GM18873 (cell line): ENCODE measurements around the gene KRT13.

Experiments used
- ATAC-seq: cut with Tn5 transposase; IDR thresholded peaks from one replicate; pipeline ENCODE4 v1.9.1; 2021; ENCODE audit warnings: mild to moderate bottlenecking, moderate library complexity, moderate number of reproducible peaks; ENCODE audit not compliant: unreplicated experiment, low FRiP score

KRT13 gene

DNA sequence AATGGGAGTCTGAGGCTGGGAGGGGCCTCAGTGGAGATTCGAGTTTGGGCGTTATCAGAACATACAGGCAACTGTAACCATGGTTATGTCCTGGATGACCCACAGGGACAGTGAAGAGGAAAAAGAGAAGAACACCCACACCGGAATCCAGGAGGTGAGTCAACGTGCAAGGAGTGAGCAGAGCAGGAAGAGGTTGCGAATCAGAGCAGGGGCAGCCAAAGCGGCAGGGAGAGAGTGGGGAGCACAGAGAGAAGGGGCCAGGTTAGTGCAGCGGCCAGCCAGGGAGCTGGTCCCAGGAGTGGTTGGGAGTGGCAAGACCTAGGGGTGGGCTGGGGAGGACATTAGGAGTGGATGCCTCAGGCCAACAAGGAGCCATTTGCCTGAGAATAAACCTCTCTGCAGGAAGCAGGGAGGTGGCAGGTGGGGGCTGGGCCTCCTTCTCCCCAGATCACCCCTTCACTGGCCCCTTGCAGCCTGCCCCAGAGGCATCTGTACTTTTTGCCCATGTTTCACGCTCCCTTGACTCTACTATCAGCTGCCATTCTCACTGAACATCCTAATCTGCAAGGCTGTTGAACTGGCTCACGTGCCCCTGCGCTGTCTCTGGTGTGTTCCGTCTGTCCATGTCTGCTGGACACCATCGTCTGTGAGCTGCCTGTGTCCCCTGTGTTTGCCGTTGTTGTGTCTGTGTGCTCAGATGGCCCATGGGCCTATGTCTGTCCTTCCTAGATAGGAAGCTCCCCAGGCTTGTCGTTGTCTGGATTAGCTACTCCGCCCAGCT lies 5.1 kb downstream of the KRT13 start:
- no peak for ATAC-seq

DNA sequence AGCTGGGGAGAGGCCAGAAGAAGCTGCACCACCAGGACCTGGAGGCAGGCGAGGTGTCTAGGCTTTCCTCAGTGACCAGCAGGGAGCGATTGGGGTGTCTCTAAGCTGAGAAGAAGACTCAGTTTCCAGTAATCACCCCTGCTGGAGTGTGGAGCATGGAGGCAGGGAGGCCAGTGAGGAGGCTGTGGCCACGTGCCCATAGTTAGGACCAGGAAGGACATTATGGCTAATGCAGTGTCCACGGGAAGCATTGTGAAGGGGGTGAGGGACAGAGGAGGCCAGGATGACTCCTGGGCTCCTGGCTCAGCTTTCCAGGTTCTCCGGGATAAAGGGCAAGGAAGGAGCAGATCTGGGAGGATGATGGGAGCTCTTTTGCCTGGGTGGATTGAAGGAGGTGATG lies 5.7 kb downstream of the KRT13 start:
- no peak for ATAC-seq

DNA sequence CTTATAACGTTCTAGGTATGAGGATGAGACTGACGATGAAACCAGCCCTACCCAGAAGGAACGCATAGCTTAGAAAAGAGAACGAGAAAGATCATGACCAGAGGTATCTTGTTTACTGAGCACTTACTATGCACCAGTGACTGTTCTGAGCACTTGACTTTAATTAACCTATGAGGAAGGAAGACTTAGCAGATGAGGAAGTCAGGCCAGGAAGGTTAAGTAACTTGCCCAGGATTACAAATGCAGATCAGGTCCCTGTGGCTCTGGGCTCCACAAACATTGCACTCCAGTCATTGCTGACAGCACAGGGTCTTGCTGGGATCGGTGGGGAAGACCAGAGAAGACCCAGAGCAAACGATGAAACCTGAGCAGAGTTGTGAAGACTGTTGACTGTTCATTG lies 7.1 kb downstream of the KRT13 start:
- no peak for ATAC-seq

DNA sequence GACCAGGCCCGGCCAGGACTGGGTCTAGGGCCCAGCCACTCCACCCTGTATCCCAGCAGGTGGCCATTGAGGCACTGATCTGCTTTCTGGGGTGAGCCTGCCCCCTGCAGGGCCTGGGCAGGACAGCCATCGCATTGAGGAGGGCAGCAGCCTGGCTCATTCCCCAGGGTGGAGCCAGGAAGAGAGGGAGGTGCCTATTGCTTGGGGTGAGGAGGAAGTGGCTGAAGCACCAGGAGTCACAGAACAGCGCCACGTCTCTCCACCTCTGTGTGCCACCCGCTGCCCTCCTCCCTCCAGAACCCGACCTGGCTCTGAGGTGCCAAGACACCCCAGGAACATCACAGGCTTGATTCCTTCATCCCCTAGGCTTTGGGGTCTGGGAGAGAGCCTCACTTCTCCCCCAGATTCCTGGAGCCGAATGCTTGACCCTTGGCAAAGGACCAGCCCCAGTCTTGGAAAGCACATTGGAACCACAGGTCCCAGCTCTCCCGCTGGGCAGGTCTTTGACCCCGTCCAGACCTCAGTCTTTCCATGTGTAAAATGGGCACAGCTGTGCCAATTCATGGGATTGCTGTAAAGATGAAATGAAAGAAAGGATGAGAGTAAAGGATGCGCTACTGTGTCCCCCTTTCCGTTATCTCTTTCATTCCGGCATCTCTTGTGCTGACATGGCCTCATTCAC lies 8.5 kb downstream of the KRT13 start:
- ATAC-seq: no peak

DNA sequence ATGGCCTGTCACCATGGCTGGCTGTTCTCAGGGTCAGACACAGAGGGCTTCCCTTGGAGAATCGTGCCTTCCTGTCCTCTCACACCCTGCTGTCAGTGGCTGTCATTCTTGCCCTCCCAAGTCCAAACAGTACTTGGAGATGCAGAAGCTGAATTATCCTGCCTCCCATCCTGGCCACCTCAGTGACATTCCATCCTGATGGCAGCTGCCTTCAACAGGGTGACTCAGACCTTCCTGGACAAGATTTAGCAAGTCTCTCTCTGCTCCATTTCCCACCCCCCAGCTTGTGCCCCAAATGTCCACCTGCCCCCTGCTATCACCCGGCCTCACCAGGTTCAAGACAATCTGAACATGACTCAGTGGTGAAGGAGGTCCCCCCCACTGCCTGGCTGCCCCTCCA lies 10.9 kb downstream of the KRT13 start:
- ATAC-seq: no peak

DNA sequence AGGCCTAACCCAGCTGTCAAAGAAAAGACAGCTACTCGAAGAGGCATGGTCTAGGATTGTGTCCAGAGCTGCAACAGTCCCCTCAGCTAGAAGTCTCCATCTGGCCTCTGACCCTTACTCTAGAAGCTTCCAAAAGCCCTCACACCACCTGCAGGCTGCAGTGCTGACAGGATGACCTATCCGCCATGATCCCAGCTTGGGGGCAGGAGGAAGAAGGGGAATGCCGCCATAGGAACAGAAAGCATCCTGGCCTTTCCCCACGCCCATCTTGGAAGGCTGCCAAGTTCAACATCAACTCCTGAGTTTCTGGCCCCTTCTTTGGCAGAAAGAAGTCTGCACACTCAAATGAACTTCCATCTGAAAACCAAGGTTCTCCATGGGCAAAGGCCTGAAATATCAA lies 12.6 kb downstream of the KRT13 start:
- ATAC-seq: no peak

DNA sequence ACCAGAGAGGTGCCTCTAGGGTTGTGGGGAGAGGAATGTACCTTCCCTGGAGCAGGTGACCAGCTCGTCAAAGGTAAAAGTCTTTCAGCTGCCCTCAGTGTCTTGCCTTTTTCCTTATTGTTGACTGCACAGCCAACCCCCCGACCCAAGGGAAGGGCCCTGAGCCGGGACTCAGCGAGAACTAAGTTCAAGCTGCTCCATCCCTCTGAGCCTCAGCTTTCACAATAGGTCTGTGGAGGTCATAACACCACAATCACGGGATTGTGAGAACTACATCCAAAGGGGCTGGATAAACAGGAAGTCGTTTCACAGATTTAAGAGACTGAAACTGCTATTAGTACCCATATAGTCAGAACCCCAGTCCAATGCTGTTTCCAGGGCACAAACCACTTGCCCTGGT lies 13.1 kb downstream of the KRT13 start:
- ATAC-seq: no peak

DNA sequence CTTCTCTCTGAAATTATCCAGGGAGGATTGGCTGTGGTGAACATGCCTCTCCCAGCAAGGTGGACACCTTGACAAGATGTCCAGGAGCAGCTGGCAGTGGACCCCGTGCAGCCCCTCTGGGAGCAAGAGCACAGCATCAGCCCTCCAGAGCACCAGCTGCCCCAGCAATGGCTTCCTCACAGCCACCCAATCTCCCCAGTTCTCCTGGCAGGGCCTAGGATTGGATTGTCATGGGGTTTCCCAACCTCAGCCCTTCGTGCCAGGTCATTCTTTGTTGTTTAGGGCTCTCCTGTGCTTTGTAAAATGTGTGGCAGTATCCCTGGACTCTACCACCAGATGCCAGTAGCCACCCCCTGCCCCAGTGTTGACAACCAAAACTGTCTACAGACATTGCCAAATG lies 13.9 kb downstream of the KRT13 start:
- ATAC-seq: no peak

DNA sequence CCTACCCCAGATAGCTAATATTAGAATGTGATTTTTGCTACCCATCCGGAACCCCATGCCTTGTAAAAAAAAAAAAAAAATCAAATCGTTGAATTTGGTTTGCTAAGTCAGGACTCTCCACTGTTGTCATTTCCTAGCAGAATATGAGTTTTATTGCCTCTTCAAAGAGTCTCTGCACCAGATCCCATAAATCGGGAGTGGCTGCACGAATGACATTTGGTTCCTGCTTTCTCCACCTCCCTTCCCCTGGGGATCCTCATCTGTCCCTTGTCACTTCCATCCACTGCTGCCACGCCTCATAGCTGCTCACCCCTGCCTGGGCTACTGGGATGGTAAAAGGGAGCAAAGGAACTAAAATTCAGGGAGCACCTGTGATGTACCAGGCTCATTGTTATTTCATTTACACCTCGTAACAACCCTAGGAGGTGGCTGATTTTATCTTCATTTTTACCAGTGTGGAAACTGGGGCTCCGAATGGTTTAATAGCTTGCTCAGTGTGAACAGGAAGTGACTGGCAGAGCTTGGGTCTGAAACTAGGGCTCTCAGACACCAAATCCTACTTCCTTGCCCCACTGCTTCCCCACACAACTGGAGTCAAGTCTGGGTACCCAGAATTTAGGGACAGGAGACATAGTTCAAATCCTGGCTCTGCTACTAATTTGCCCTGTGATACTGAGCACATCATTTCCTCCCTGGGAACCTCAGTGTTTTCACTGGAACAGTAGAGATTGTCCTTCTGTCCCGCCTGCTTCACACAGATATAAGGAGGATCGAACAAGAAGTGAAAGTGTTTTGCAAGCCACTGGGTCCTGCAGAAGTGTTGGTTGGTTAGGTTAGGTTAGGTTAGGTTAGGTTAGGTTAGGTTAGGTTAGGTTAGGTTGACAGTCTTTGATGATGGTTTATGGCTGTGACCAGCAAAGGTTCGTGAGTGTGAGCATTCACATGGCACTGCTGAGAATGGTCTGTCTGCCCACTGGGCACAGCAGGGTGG lies 15.1 kb downstream of the KRT13 start:
- no peak for ATAC-seq

DNA sequence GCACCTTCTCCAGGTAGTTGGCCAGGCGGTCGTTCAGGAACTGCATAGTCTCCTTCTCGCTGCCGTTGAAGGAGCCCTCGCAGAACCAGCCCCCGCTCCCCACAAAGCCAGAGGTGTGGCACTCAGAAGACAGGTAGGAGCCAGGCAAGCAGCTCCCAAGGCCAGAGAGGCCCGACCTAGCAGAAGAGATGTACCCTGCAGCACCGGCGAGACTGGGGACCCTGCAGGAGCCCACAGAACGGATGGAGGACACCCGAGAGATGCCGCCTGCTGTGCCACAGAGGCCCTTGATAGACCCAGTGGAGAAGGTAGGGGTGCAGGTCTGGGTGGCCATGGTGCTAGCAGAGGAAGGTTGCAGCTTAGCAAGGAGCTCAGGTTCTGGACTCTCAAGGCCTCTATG lies 15.9 kb downstream of the KRT13 start, which contains the start of gene KRT36:
Gene KRT36, minus strand, starts transcription at position 380 of the 400 bp plus-strand sequence. Its CDS starts 46 bp downstream, at position 334.
- ATAC-seq: no peak

DNA sequence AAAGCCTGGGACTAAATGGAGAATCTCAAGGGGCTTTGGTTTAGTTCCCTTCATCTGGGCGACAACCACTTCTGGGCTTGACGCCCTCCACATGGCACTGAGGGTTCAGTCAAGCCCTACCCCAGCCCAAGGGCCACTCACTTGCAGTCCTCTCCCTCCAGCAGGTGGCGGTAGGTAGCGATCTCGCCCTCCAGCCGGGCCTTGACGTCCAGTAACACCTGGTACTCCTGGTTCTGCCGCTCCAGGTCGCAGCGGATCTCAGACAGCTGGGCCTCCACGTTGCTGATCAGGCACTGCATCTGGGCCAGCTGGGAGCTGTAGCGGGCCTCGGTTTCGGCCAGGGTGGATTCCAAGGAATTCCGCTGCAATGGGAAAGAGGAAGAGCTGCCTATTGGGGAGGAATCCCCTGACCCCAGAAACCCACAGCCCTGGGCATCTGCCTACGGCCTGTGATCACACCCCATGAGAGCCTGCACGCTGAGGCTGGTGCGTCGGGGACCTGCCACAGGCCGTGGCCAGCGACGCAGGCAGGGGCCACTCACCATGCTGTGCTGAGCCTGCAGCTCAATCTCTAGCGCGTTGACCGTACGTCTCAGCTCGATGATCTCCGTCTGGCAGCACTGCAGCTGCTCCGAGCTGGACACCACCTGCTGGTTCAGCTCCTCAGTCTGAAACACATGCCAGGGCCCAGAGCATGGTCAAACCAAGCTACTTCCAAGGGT lies 18.4 kb downstream of the KRT13 start:
- no peak for ATAC-seq

DNA sequence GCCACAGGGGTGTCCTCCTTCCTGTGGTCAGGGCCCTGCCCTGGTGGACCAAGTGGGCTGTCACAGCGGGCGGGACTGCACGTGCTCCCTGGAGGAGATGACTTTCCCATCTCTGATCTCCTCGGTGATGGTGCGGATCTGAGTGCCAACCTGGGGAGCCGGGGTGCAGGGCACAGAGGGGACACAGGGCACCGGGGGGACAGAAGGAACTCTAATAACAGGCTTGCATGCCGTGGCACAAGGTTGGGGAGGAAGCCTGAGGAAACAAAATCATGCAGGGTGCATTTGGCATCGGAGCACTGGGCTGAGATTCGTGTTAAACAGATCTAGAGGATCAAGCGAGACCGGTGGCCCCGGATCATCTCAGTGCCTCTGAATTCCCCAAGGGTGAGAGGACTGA lies 19.1 kb downstream of the KRT13 start:
- ATAC-seq: no peak

DNA sequence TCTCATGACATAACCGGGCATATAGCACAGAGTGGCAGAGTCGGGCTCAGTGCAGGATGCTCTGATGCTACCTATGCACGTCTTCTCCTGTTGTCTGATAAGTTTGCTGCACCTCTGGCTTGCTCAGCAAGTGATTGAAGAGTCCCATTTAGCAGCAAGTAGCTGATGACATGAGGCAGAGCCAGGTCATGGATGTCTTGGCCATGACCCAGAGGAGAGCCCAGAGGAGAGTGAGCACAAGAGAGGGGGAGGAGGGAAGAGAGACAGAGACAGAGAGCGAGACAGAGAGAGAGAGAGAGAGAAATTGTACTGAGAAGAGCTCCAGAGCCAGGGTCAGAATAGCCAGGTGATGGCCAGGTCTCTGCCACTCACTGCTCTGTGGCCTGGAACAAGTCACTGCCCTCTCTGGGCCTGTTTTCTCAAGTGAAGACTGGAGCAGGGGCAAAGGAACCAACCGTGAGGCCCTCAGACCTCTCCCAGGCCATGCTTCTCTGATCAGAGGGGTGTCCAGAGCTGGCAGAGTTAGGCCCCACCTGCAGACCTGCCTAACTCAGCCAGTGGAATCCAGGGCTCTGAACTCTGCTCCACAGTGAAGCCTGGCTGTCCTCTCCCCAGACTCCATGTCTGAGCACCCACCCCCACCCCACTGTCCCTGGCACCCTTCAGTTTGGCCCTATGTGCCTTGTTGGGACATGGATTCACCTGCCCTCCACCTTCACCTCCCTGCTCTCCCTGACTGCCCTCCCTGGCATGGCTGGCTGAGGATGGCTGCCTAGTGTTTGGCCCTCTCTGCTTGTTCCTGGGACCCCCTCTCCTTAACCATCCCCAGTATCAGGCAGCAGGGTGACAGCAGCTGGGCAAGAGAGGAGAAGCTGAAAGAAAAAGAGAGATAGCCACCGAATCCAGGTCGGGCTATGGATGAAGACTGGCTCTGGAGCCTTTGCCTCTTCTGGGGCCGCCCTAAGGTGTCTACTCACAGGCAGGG lies 20.2 kb downstream of the KRT13 start:
- no peak for ATAC-seq

DNA sequence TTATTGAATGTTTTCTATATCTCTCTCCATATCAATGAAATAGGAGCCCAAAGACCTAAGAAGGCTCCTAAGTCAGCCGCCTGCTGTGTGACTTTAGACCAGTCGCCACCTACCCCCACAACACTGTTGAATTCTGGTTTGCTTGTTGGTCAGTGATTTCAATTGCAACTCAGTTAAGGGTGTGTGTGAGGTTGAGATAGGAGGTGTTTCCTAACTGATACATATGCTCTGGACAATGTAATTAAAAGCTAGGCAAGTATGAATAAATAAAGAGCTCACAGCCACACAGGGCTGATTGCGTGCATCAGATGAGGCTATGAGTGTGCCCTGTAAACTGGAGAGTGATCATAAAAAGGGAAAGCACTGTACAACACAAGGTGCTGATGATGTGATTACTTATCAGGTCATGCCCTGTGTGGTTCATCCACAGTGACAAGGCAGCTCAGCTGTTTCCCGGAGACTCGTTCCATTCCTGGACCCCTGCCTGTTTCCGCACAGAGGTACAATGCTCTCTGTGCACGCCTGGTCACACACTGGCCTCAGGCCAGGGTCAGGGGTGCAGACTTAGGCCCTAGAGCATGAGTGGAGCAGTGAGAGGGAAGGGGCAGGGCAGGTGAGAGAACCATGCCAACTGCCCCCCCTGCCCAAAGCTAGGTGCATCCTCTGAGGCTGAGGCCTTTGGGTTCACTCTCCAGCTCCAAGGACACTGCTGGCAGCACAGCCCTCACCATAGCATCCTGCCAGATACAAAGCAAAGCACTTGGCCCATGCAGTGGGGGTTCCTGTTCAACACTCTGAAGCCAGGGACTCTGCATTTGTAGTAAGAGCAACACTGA lies 21.2 kb downstream of the KRT13 start:
- ATAC-seq: no peak

DNA sequence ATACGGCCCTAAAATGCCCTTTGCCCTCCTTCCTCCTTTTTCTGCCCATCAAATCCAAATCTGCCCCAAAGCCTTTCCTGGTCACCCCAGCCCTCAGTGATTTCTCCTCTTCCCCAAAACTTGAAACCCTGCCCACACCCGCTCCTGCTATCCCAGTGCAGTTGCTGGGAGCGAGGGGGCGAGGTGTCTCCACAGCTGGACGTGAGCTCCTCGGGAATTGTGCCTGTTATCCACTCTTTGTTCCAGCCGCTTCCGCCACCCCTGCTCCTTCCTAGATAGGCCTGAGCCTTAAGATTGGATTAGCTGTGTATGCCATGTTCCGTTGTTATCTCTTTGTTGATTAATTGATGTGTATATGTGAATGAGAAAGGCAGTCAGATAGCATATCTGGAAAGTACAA lies 21.9 kb downstream of the KRT13 start:
- ATAC-seq: no peak

DNA sequence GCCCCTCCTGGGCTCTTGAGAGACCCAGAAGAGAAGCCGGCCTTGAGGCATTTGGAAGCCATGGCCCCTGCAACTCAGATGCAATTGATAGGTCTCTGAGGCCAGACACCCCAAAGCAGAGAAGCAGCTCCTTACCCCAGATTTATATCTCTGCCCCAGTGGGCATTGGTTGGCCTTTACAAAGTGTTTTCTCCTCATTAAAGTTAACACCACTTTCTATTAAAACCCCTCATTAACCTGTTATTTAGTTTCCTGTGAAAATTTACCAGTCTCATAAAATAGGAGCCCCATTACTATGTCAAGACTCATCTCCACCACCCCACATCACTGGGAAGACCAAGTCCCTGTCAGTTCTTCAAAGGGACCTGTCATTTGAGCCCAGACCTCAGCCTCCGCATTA lies 24.4 kb downstream of the KRT13 start, which contains the start of gene KRT35:
Gene KRT35, minus strand, starts transcription at position 116 of the 400 bp plus-strand sequence. Its CDS starts 54 bp downstream, at position 62.
- no peak for ATAC-seq

DNA sequence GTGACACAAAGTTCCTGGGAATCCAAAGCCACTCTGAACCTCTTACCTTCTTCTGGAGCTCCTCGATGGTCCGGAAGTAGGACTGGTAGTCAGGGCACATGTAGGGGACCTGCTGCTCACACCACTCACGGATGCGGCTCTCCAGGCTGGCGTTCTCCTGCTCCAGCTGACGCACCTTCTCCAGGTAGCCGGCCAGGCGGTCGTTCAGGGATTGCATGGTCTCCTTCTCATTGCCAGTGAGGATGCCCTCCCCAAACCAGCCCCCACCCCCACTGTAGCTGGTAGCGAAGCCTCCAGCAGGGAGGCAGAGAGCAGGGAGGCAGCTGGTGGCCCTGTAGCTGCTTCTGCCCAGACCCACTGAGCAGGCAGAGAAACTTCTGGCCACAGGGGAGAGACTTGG lies 24.8 kb downstream of the KRT13 start:
- no peak for ATAC-seq

DNA sequence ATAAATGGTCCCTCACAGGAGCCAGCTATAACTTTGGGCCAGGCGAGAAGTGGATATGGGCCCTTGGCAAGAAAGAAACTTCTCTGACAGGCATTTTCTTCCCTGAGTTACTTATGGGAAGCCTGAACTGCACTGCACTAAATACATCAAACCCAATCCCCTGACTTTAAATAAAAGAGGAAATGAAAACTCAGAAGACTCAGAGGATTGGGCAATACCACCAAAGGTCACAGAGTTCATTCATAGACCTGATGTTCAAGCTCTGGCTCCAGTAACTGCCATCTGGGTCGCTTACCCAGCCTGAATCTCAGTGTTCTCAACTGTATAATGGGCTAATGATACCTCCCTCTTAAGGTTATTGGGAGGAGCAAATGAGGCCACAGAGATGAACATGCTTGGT lies 25.3 kb downstream of the KRT13 start:
- ATAC-seq: no peak
